Astrocyte (in vitro differentiated cells and primary cell): ENCODE data around the gene MTFP1. TPM values are rescaled to one million over a fixed set of nuclear protein-coding genes. Genes with fewer than 3 reads are reported as not detected.

Source experiments
- DNase-seq: peaks from one replicate; pipeline ENCODE4 v3.0.0-alpha.2; 2010; ENCODE audit warnings: low read depth
- FAIRE-seq: peaks from 2 replicates; lab custom pipeline; 2011; peaks lifted over from hg19 to GRCh38; lab: Jason Lieb, UNC
- H2AFZ ChIP-seq: 2 replicates; pipeline ENCODE4 v1.6.0; 2012; ENCODE audit warnings: low read depth, low read length, inconsistent platforms
- H3K27ac ChIP-seq: 2 replicates; pipeline ENCODE4 v1.5.1; 2011; ENCODE audit warnings: low read depth, low read length, inconsistent platforms
- H3K27me3 ChIP-seq: 2 replicates; pipeline ENCODE4 v1.6.0; 2011; ENCODE audit warnings: low read length, inconsistent platforms; ENCODE audit not compliant: insufficient read depth
- H3K36me3 ChIP-seq: 2 replicates; pipeline ENCODE4 v1.5.1; 2011; ENCODE audit warnings: low read length, inconsistent platforms; ENCODE audit not compliant: insufficient read depth
- H3K4me1 ChIP-seq: 2 replicates; pipeline ENCODE4 v1.5.1; 2011; ENCODE audit warnings: low read length, inconsistent platforms; ENCODE audit not compliant: insufficient read depth
- H3K4me2 ChIP-seq: 2 replicates; pipeline ENCODE4 v1.6.0; 2012; ENCODE audit warnings: low read length, inconsistent platforms
- H3K4me3 ChIP-seq: 2 replicates; pipeline ENCODE4 v1.5.1; 2011; ENCODE audit warnings: low read depth, mild to moderate bottlenecking, low read length, inconsistent platforms; ENCODE audit not compliant: insufficient read depth
- H3K79me2 ChIP-seq: 2 replicates; pipeline ENCODE4 v1.6.0; 2012; ENCODE audit warnings: mild to moderate bottlenecking, low read length, inconsistent platforms; ENCODE audit not compliant: insufficient read depth
- H3K9ac ChIP-seq: 2 replicates; pipeline ENCODE4 v1.6.0; 2012; ENCODE audit warnings: mild to moderate bottlenecking, low read length, inconsistent platforms
- H3K9me3 ChIP-seq: 2 replicates; pipeline ENCODE4 v1.5.1; 2012; ENCODE audit warnings: low read depth, mild to moderate bottlenecking, low read length, inconsistent platforms; ENCODE audit not compliant: insufficient read depth
- H4K20me1 ChIP-seq: 2 replicates; pipeline ENCODE4 v1.6.0; 2012; ENCODE audit warnings: low read length, inconsistent platforms; ENCODE audit not compliant: insufficient read depth
- H3K27ac Mint-ChIP-seq: one replicate; pipeline ENCODE4 v1.8.0; 2021; ENCODE audit warnings: mild to moderate bottlenecking, mixed read lengths; ENCODE audit not compliant: unreplicated experiment
- H3K27me3 Mint-ChIP-seq: one replicate; pipeline ENCODE4 v1.8.0; 2021; ENCODE audit warnings: low read depth, mixed read lengths; ENCODE audit not compliant: unreplicated experiment
- H3K36me3 Mint-ChIP-seq: one replicate; pipeline ENCODE4 v1.8.0; 2021; ENCODE audit warnings: low read depth, mixed read lengths; ENCODE audit not compliant: unreplicated experiment
- H3K4me1 Mint-ChIP-seq: one replicate; pipeline ENCODE4 v1.8.0; 2021; ENCODE audit warnings: low read depth, mixed read lengths; ENCODE audit not compliant: unreplicated experiment
- H3K4me3 Mint-ChIP-seq: one replicate; pipeline ENCODE4 v1.8.0; 2021; ENCODE audit warnings: mild to moderate bottlenecking, moderate library complexity, mixed read lengths; ENCODE audit not compliant: unreplicated experiment
- H3K9me3 Mint-ChIP-seq: one replicate; pipeline ENCODE4 v1.8.0; 2021; ENCODE audit warnings: mild to moderate bottlenecking, mixed read lengths; ENCODE audit not compliant: unreplicated experiment
- CTCF ChIP-seq: IDR thresholded peaks from 2 replicates; pipeline ENCODE4 v1.5.1; 2011; ENCODE audit warnings: low read depth, mild to moderate bottlenecking, inconsistent platforms, low read length, moderate library complexity; ENCODE audit not compliant: insufficient read depth
- EZH2 ChIP-seq: IDR thresholded peaks from 2 replicates; pipeline ENCODE4 v1.6.1; 2012; ENCODE audit warnings: mild to moderate bottlenecking, low read length, inconsistent platforms; ENCODE audit not compliant: insufficient read depth
- total RNA-seq: library from RNA; stranded (reverse); gene quantifications from 2 replicates; pipeline ENCODE4 v1.2.1, GENCODE V29; 2021

MTFP1 gene
- total RNA-seq, 1 donor from 2014 or later = 13.0 TPM

DNA sequence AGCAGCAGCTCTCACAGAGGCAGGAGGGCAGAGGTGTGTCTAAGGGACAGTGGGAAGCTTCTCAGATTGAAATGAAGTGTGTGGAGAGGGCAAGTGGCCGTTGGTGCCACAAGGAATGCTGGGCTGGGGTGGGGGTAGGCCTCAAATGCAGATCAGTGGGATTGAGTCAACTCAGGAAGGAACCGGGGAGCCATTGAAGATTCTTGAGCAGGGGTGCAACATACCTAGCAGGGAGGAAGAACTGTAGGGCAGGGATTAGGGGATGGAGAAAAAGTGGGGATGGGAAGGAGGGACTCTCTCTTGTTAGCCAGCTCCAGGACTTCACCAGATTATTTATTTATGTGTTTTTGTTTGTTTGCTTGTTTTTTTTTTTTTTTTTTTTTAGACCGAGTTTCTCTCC, 31.7 kb upstream of the MTFP1 start:
- H3K4me1 ChIP-seq = peaks cover 34% of the 10 kb centered on the region
- H4K20me1 ChIP-seq = peaks cover 17% of the 10 kb centered on the region
- no peaks in the 10 kb centered on the region for H3K36me3 ChIP-seq
- peaks cover 5% of the 10 kb centered on the region for H3K9me3 Mint-ChIP-seq
- no peak overlapping the region for H3K4me2 ChIP-seq
- peaks cover 3% of the 10 kb centered on the region for H3K9me3 ChIP-seq
- no peak overlapping the region for H2AFZ ChIP-seq
- H3K36me3 Mint-ChIP-seq = no peaks in the 10 kb centered on the region
- TF ChIP-seq CTCF = no peak
- TF ChIP-seq EZH2 = no peak
- DNase-seq (no peak), FAIRE-seq (no peak)
- peaks cover 6% of the 10 kb centered on the region for H3K27me3 Mint-ChIP-seq
- no peak overlapping the region for H3K4me3 ChIP-seq
- no peak overlapping the region for H3K27ac Mint-ChIP-seq
- no peak overlapping the region for H3K27ac ChIP-seq
- H3K79me2 ChIP-seq = peaks cover 30% of the 10 kb centered on the region
- no peak overlapping the region for H3K4me3 Mint-ChIP-seq
- H3K4me1 Mint-ChIP-seq = peaks cover 17% of the 10 kb centered on the region
- no peaks in the 10 kb centered on the region for H3K27me3 ChIP-seq
- no peak overlapping the region for H3K9ac ChIP-seq

GRCh38 chr22:30396871-30397655, 28.5 kb upstream of the MTFP1 start, which contains the start of gene SEC14L2:
Gene SEC14L2, plus strand, starts transcription at chr22:30397018. Its CDS starts 99 bp downstream, at chr22:30397117.
- Mint-ChIP-seq H3K9me3 (no peaks in the 10 kb centered on the region), H3K4me3 (peak within 1 kb of the TSS; percentile 87), H3K36me3 (peaks cover 5% of the 10 kb centered on the region), H3K27ac (no peak within 1 kb of the TSS), H3K4me1 (peaks cover 18% of the 10 kb centered on the region), H3K27me3 (peaks cover 6% of the 10 kb centered on the region)
- H3K27me3 ChIP-seq = no peaks in the 10 kb centered on the region
- H3K36me3 ChIP-seq = no peaks in the 10 kb centered on the region
- peaks cover 29% of the 10 kb centered on the region for H3K4me1 ChIP-seq
- H3K9ac ChIP-seq = peak within 1 kb of the TSS; percentile 84
- no peaks in the 10 kb centered on the region for H3K9me3 ChIP-seq
- peaks cover 37% of the 10 kb centered on the region for H4K20me1 ChIP-seq
- peak within 1 kb of the TSS; percentile 100 for H3K4me2 ChIP-seq
- peak within 1 kb of the TSS; percentile 87 for H3K4me3 ChIP-seq
- DNase-seq (no peak), FAIRE-seq (no peak)
- peak within 1 kb of the TSS; percentile 78 for H2AFZ ChIP-seq
- H3K27ac ChIP-seq = peak within 1 kb of the TSS; percentile 4
- TF ChIP-seq EZH2 (no peak), CTCF (no peak)
- H3K79me2 ChIP-seq = peaks cover 51% of the 10 kb centered on the region
